ENCODE results near the gene OPN4.

OPN4 gene

GRCh38 chr10:86661161-86662025 lies 7.0 kb downstream of the OPN4 start:
- no peak for DNase-seq (ENCODE audit: low read depth in 4 of 4, low spot score in 1 of 4)

- no peak for DNase-seq (ENCODE audit: low read depth in 4 of 4, low spot score in 1 of 4)
Measured at GRCh38 chr10:86662186-86663045, 8.1 kb downstream of the OPN4 start.

- no peak for DNase-seq (ENCODE audit: low read depth in 4 of 4, low spot score in 1 of 4)
Measured at GRCh38 chr10:86663046-86663345, 8.6 kb downstream of the OPN4 start.

GRCh38 chr10:86663576-86664339 lies 9.4 kb downstream of the OPN4 start:
- DNase-seq (ENCODE audit: low read depth in 4 of 4, low spot score in 1 of 4) = no peak

- DNase-seq (ENCODE audit: low read depth in 4 of 4, low spot score in 1 of 4) = no peak
Measured at GRCh38 chr10:86664341-86665217, 10.2 kb downstream of the OPN4 start.

- DNase-seq (ENCODE audit: low read depth in 4 of 4, low spot score in 1 of 4) = no peak
Measured at GRCh38 chr10:86665218-86665607, 10.9 kb downstream of the OPN4 start.

GRCh38 chr10:86665868-86666267 lies 11.5 kb downstream of the OPN4 start:
- no peak for DNase-seq (ENCODE audit: low read depth in 4 of 4, low spot score in 1 of 4)

GRCh38 chr10:86666538-86666937 lies 12.2 kb downstream of the OPN4 start:
- no peak for DNase-seq (ENCODE audit: low read depth in 4 of 4, low spot score in 1 of 4)

- no peak for DNase-seq (ENCODE audit: low read depth in 4 of 4, low spot score in 1 of 4)
Measured at GRCh38 chr10:86667421-86668181, 13.3 kb downstream of the OPN4 start.

- DNase-seq (ENCODE audit: low read depth in 4 of 4, low spot score in 1 of 4) = no peak
Measured at GRCh38 chr10:86668297-86669165, 14.2 kb downstream of the OPN4 start, which contains the start of gene LDB3. Gene LDB3, plus strand, starts transcription at chr10:86668511. Its CDS starts 181 bp downstream, at chr10:86668692.

- no peak for DNase-seq (ENCODE audit: low read depth in 4 of 4, low spot score in 1 of 4)
Measured at GRCh38 chr10:86670290-86670811, 16.0 kb downstream of the OPN4 start.

GRCh38 chr10:86670876-86671275 lies 16.5 kb downstream of the OPN4 start:
- no peak for DNase-seq (ENCODE audit: low read depth in 4 of 4, low spot score in 1 of 4)

GRCh38 chr10:86671419-86671818 lies 17.1 kb downstream of the OPN4 start:
- DNase-seq (ENCODE audit: low read depth in 4 of 4, low spot score in 1 of 4) = no peak

- no peak for DNase-seq (ENCODE audit: low read depth in 4 of 4, low spot score in 1 of 4)
Measured at GRCh38 chr10:86671985-86672710, 17.8 kb downstream of the OPN4 start.

- DNase-seq (ENCODE audit: low read depth in 4 of 4, low spot score in 1 of 4) = no peak
Measured at GRCh38 chr10:86673216-86673826, 19.0 kb downstream of the OPN4 start.

- DNase-seq (ENCODE audit: low read depth in 4 of 4, low spot score in 1 of 4) = no peak
Measured at GRCh38 chr10:86673827-86674581, 19.7 kb downstream of the OPN4 start.

- no peak for DNase-seq (ENCODE audit: low read depth in 4 of 4, low spot score in 1 of 4)
Measured at GRCh38 chr10:86674912-86675311, 20.6 kb downstream of the OPN4 start.

All from stimulated activated CD4-positive, alpha-beta T cell treated with anti-CD3 and anti-CD28 coated beads, Interleukin-1b, Interleukin-23, amount 100 ng/mL, for 24 hours (primary cell).